NT2/D1 (cell line): ENCODE measurements around the gene SLC6A2.
"Not testable (repeated sequence)": the region's sequence is repeated elsewhere in the genome, so short reads cannot be mapped to it uniquely, and the experiment has no call there.

ENCODE experiments used
- YY1 ChIP-seq: IDR thresholded peaks from 2 replicates; pipeline ENCODE4 v1.6.1; 2011; ENCODE audit not compliant: insufficient read length, insufficient read depth
- ZNF274 ChIP-seq: IDR thresholded peaks from 2 replicates; pipeline ENCODE4 v1.6.1; 2011; ENCODE audit warnings: mild to moderate bottlenecking, low read depth, low read length

DNA sequence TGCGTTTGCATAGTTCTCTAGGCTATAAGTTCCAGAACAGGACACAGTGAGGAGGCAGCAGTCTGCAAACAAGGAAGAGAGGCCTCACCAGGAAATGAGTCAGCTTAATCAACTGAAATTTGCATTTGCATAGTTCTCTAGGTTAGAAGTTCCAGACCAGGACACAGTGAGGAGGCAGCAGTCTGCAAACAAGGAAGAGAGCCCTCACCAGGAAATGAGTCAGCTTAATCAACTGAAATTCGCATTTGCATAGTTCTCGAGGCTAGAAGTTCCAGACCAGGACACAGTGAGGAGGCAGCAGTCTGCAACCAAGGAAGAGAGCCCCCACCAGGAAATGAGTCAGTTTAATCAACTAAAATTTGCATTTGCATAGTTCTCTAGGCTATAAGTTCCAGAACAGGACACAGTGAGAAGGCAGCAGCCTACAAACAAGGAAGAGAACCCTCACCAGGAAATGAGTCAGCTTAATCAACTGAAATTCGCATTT lies 97.4 kb downstream of the SLC6A2 start:
- not testable (repeated sequence) for TF ChIP-seq YY1, ZNF274
